Measurements from ENCODE around the gene RARA. TPM values are rescaled to one million over a fixed set of nuclear protein-coding genes. Genes with fewer than 3 reads are reported as not detected.

The RARA gene
- total and polyA plus RNA-seq, 2 donors (not counting 1 experiment from before 2014, with no cell fraction given), result 7.0 to 7.8 TPM

GRCh38 chr17:40340327-40340726 lies 31.3 kb downstream of the RARA start:
- no peaks in the 10 kb centered on the region for H3K36me3 ChIP-seq (ENCODE audit: control insufficient read depth, insufficient read depth, low read length)
- H2AFZ ChIP-seq (ENCODE audit: low read length), result no peak overlapping the region
- peak overlapping the region; percentile 10 for H3K27ac ChIP-seq (ENCODE audit: insufficient read depth, low read length)
- no peak for TF ChIP-seq CTCF (conservative IDR thresholded peaks at IDR 0.05 in 1 of 2, IDR thresholded peaks at IDR 0.05 in 1 of 2; ENCODE audit: low read depth in 1 of 2, low read length in 2 of 2)
- no peak for TF ChIP-seq EZH2 (IDR thresholded peaks at IDR 0.05; ENCODE audit: low read length, missing control alignments)
- no peaks in the 10 kb centered on the region for H3K9me3 ChIP-seq (ENCODE audit: control insufficient read depth, insufficient read depth, low read depth, low read length)
- H3K79me2 ChIP-seq (ENCODE audit: control insufficient read depth, insufficient read depth, low read length), result peaks cover 4% of the 10 kb centered on the region
- no peaks in the 10 kb centered on the region for H4K20me1 ChIP-seq (ENCODE audit: control insufficient read depth, extremely low read depth, insufficient read depth, low read length)
- no peaks in the 10 kb centered on the region for H3K27me3 ChIP-seq (ENCODE audit: control insufficient read depth, insufficient read depth, low read length)
- no peak for DNase-seq (ENCODE audit: low read depth in 2 of 2)
- H3K9ac ChIP-seq (ENCODE audit: insufficient read depth, low read length), result no peak overlapping the region
- peaks cover 18% of the 10 kb centered on the region for H3K4me1 ChIP-seq (ENCODE audit: control insufficient read depth, extremely low read depth, insufficient read depth, low read length)
- H3K4me3 ChIP-seq (replicated peaks in 1 of 4; ENCODE audit: control extremely low read depth in 1 of 4, insufficient read depth in 1 of 4, low read depth in 3 of 4, low read length in 4 of 4), result no peak overlapping the region
- H3K4me2 ChIP-seq (ENCODE audit: extremely low read depth, insufficient read depth, low read length), result no peak overlapping the region

GRCh38 chr17:40340880-40341807 lies 32.2 kb downstream of the RARA start:
- DNase-seq (ENCODE audit: low read depth in 2 of 2), result peak; percentile 62 to 81
- Histone ChIP-seq H3K9ac (ENCODE audit: insufficient read depth, low read length) (peak overlapping the region; percentile 77), H3K27me3 (ENCODE audit: control insufficient read depth, insufficient read depth, low read length) (no peaks in the 10 kb centered on the region), H3K4me2 (ENCODE audit: extremely low read depth, insufficient read depth, low read length) (peak overlapping the region; percentile 80), H3K27ac (ENCODE audit: insufficient read depth, low read length) (peak overlapping the region; percentile 86), H3K36me3 (ENCODE audit: control insufficient read depth, insufficient read depth, low read length) (no peaks in the 10 kb centered on the region), H3K4me3 (replicated peaks in 1 of 4; ENCODE audit: control extremely low read depth in 1 of 4, insufficient read depth in 1 of 4, low read depth in 3 of 4, low read length in 4 of 4) (peak overlapping the region; percentile 46 to 82 (median 76)), H3K4me1 (ENCODE audit: control insufficient read depth, extremely low read depth, insufficient read depth, low read length) (peaks cover 23% of the 10 kb centered on the region), H3K9me3 (ENCODE audit: control insufficient read depth, insufficient read depth, low read depth, low read length) (no peaks in the 10 kb centered on the region), H2AFZ (ENCODE audit: low read length) (no peak overlapping the region), H4K20me1 (ENCODE audit: control insufficient read depth, extremely low read depth, insufficient read depth, low read length) (no peaks in the 10 kb centered on the region), H3K79me2 (ENCODE audit: control insufficient read depth, insufficient read depth, low read length) (peaks cover 9% of the 10 kb centered on the region)
- TF ChIP-seq CTCF (conservative IDR thresholded peaks at IDR 0.05 in 1 of 2, IDR thresholded peaks at IDR 0.05 in 1 of 2; ENCODE audit: low read depth in 1 of 2, low read length in 2 of 2) (no peak), EZH2 (IDR thresholded peaks at IDR 0.05; ENCODE audit: low read length, missing control alignments) (no peak)

GRCh38 chr17:40341808-40342503 lies 33.0 kb downstream of the RARA start:
- no peaks in the 10 kb centered on the region for H3K9me3 ChIP-seq (ENCODE audit: control insufficient read depth, insufficient read depth, low read depth, low read length)
- peak overlapping the region; percentile 77 for H3K9ac ChIP-seq (ENCODE audit: insufficient read depth, low read length)
- H3K79me2 ChIP-seq (ENCODE audit: control insufficient read depth, insufficient read depth, low read length), result peaks cover 14% of the 10 kb centered on the region
- H3K27ac ChIP-seq (ENCODE audit: insufficient read depth, low read length), result peak overlapping the region; percentile 86
- H4K20me1 ChIP-seq (ENCODE audit: control insufficient read depth, extremely low read depth, insufficient read depth, low read length), result no peaks in the 10 kb centered on the region
- H3K4me1 ChIP-seq (ENCODE audit: control insufficient read depth, extremely low read depth, insufficient read depth, low read length), result peaks cover 29% of the 10 kb centered on the region
- H3K27me3 ChIP-seq (ENCODE audit: control insufficient read depth, insufficient read depth, low read length), result no peaks in the 10 kb centered on the region
- H2AFZ ChIP-seq (ENCODE audit: low read length), result no peak overlapping the region
- TF ChIP-seq EZH2 (IDR thresholded peaks at IDR 0.05; ENCODE audit: low read length, missing control alignments) (no peak), CTCF (conservative IDR thresholded peaks at IDR 0.05 in 1 of 2, IDR thresholded peaks at IDR 0.05 in 1 of 2; ENCODE audit: low read depth in 1 of 2, low read length in 2 of 2) (no peak)
- H3K4me3 ChIP-seq (replicated peaks in 1 of 4; ENCODE audit: control extremely low read depth in 1 of 4, insufficient read depth in 1 of 4, low read depth in 3 of 4, low read length in 4 of 4), result peak overlapping the region; percentile 59 to 82 (median 76)
- H3K36me3 ChIP-seq (ENCODE audit: control insufficient read depth, insufficient read depth, low read length), result no peaks in the 10 kb centered on the region
- H3K4me2 ChIP-seq (ENCODE audit: extremely low read depth, insufficient read depth, low read length), result peak overlapping the region; percentile 92
- peak; percentile 58 to 70 for DNase-seq (ENCODE audit: low read depth in 2 of 2)

Measured in fibroblast of lung (primary cell).